Loucy (cell line): ENCODE measurements around the gene TPM2.

ENCODE experiments used
- CTCF ChIP-seq: fragments of 200-600 bp; sonication (generic); conservative IDR thresholded peaks from 2 replicates; pipeline ENCODE4 v1.5.1; 2014; ENCODE audit warnings: mild to moderate bottlenecking, antibody characterized with exemption, low read length
- EZH2phosphoT487 ChIP-seq: fragments of 200-600 bp; IDR thresholded peaks from 2 replicates; pipeline ENCODE4 v1.6.1; 2018; ENCODE audit warnings: antibody characterized with exemption, mild to moderate bottlenecking, moderate library complexity, borderline replicate concordance

- TF ChIP-seq CTCF (no peak), EZH2phosphoT487 (no peak)
Observed at GRCh38 chr9:35738924-35739323, 49.2 kb upstream of the TPM2 start.
